ENCODE measurements around the gene ACOX3. TPM values are rescaled to one million over a fixed set of nuclear protein-coding genes. Genes with fewer than 3 reads are reported as not detected.

The ACOX3 gene
- total and polyA plus RNA-seq, 9 of the 15 experiments (the other 6 are each of a cell fraction or from before 2014, with no cell fraction given) = 0.68 to 7.3 (median 3.7) TPM

DNA sequence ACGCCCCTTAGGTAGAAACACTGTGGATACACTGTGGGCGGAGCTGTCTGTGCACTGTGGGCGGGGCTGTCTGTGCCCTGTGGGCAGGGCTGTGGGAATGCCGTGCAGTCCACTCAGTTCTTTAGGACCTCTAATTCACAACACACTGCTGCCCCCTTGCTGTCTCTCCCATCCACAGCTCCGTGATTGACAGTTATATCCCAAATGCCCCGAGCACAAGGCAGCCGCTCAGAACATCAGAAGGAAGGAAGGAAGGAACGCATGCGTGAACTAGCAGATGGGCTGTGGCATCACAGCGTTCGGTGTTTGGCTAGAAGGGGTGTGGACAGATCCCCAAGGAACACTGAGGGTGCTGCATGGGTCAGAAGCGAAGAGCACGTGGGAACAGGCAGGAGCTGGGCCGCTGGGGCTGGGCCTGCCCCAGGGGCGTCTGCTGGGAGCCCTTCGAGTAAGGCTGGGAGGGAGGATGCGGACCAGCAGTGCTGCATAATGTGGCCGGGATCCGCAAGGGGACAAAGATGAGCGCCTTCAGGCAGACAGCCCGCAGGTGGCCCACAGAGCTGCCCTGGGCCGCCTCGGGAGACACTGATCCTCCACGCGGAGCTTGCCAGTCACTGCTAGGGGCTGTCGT, 29.8 kb downstream of the ACOX3 start (continued):
- TF ChIP-seq STAG1 (CRISPR knock-in tag; IDR thresholded peaks at IDR 0.05; ENCODE audit: borderline replicate concordance) = peak; percentile 57; the same call in 1 of the 2 replicates
- TF ChIP-seq SNIP1 (IDR thresholded peaks at IDR 0.05; ENCODE audit: low read depth) = no peak
- no peak for TF ChIP-seq GATAD2A (IDR thresholded peaks at IDR 0.05)
- peak; percentile 40 to 78 (median 75) for TF ChIP-seq CTCF (IDR thresholded peaks at IDR 0.05 in 2 of 3, conservative IDR thresholded peaks at IDR 0.05 in 1 of 3; ENCODE audit: insufficient read depth in 2 of 3, low read depth in 1 of 3, low read length in 3 of 3)
- peak; percentile 41; the same call in 1 of the 2 replicates for TF ChIP-seq ATF7 (IDR thresholded peaks at IDR 0.05)
- TF ChIP-seq JUNB (CRISPR knock-in tag; conservative IDR thresholded peaks at IDR 0.05) = no peak
- TF ChIP-seq, protein P1, sequence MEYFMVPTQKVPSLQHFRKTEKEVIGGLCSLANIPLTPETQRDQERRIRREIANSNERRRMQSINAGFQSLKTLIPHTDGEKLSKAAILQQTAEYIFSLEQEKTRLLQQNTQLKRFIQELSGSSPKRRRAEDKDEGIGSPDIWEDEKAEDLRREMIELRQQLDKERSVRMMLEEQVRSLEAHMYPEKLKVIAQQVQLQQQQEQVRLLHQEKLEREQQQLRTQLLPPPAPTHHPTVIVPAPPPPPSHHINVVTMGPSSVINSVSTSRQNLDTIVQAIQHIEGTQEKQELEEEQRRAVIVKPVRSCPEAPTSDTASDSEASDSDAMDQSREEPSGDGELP (CRISPR knock-in tag; IDR thresholded peaks at IDR 0.05; ENCODE audit: borderline replicate concordance) = no peak
- TF ChIP-seq ILK (tag; IDR thresholded peaks at IDR 0.05; ENCODE audit: borderline replicate concordance, low read depth) = no peak
- TF ChIP-seq MCM5 (IDR thresholded peaks at IDR 0.05; ENCODE audit: low read depth) = no peak
- TF ChIP-seq CBX5 (IDR thresholded peaks at IDR 0.05; ENCODE audit: borderline replicate concordance, low read depth) = no peak
- no peak for TF ChIP-seq TCF7 (IDR thresholded peaks at IDR 0.05; ENCODE audit: borderline replicate concordance)
- peak; percentile 56 to 67 for TF ChIP-seq RAD21 (CRISPR knock-in tag; conservative IDR thresholded peaks at IDR 0.05 in 1 of 2, IDR thresholded peaks at IDR 0.05 in 1 of 2)
- 0 out of 2 replicates have a peak, but pooled peaks have one; percentile 6 for TF ChIP-seq TEAD4 (IDR thresholded peaks at IDR 0.05; ENCODE audit: low read length)
- TF ChIP-seq TEAD4 (CRISPR knock-in tag; IDR thresholded peaks at IDR 0.05; ENCODE audit: borderline replicate concordance) = no peak
- TF ChIP-seq E2F8 (IDR thresholded peaks at IDR 0.05; ENCODE audit: low read depth, partially characterized antibody) = peak; percentile 15
- no peak for TF ChIP-seq ZNF354B (CRISPR knock-in tag; IDR thresholded peaks at IDR 0.05)
- TF ChIP-seq PHF8 (IDR thresholded peaks at IDR 0.05; ENCODE audit: borderline replicate concordance, low read length) = no peak
- TF ChIP-seq SRF (CRISPR knock-in tag; IDR thresholded peaks at IDR 0.05) = no peak
- TF ChIP-seq, protein P2, sequence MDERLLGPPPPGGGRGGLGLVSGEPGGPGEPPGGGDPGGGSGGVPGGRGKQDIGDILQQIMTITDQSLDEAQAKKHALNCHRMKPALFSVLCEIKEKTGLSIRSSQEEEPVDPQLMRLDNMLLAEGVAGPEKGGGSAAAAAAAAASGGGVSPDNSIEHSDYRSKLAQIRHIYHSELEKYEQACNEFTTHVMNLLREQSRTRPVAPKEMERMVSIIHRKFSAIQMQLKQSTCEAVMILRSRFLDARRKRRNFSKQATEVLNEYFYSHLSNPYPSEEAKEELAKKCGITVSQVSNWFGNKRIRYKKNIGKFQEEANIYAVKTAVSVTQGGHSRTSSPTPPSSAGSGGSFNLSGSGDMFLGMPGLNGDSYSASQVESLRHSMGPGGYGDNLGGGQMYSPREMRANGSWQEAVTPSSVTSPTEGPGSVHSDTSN (CRISPR knock-in tag; IDR thresholded peaks at IDR 0.05; ENCODE audit: low read depth) = peak; percentile 49; the same call in 1 of the 2 replicates
- TF ChIP-seq, protein P2 (tag; conservative IDR thresholded peaks at IDR 0.05; ENCODE audit: low read depth) = peak; percentile 82
- no peak for TF ChIP-seq ZKSCAN1 (IDR thresholded peaks at IDR 0.05; ENCODE audit: low read depth, low read length)

All from K562 (cell line).